K562 (cell line): ENCODE results near the gene FHIT. TPM values are rescaled to one million over a fixed set of nuclear protein-coding genes. Genes with fewer than 3 reads are reported as not detected.

ENCODE experiments used
- ATAC-seq: fragments of 200-7000 bp; cut with Tn5 transposase; 3 replicates; pipeline ENCODE4 v1.9.1; 2020; ENCODE audit warnings: moderate library complexity
- BruUV-seq: library from RNA; stranded (reverse); fragments of 400-500 nt; replicated peaks from 2 replicates; lab custom pipeline; 2021; lab: Mats Ljungman, UMichigan
- CTCF ChIA-PET: fragments of 300-600 bp; formaldehyde crosslinking; extraction: SDS; loops from one replicate; lab custom pipeline; 2021; ENCODE audit warnings: low intra/inter-chr PET ratio; lab: Yijun Ruan, JAX
- POLR2A ChIA-PET: fragments of 300-600, 350-650 bp; sonication (Branson Sonifier 250); formaldehyde crosslinking; extraction: SDS; loops from one replicate; lab custom pipeline; 2021; ENCODE audit warnings: antibody characterized with exemption, inconsistent platforms; lab: Yijun Ruan, JAX
- DNase-seq, 4 experiments: peaks; one replicate each; pipeline versions ENCODE4 v3.0.0 to v3.0.0-alpha.2; 2011 to 2018; ENCODE audit warnings: low spot score in 3 of 4, mixed read lengths in 3 of 4; ENCODE audit errors: extremely low read depth in 1 of 4
- FAIRE-seq: peaks from 2 replicates; lab custom pipeline; 2011; peaks lifted over from hg19 to GRCh38; lab: Jason Lieb, UNC
- H2AFZ ChIP-seq: 2 replicates; pipeline ENCODE4 v1.6.0; 2011; ENCODE audit warnings: low read depth, low read length, control low read depth, inconsistent platforms
- H3K27ac ChIP-seq: fragments of 200-600 bp; 3 replicates; pipeline ENCODE4 v1.8.0; 2011; ENCODE audit warnings: low read depth, mild to moderate bottlenecking, control low read depth, inconsistent platforms, low read length, moderate library complexity, mixed read lengths; ENCODE audit errors: extremely low read depth
- H3K27me3 ChIP-seq, 2 experiments: fragments of 300-600 bp in 1 of 2; 2 replicates in 1 of 2; 3 replicates in 1 of 2; pipeline versions ENCODE4 v1.6.0 to v1.8.0; 2011; ENCODE audit warnings: inconsistent platforms in 2 of 2, low read length in 2 of 2, mild to moderate bottlenecking in 1 of 2, mixed read lengths in 1 of 2, moderate library complexity in 1 of 2; ENCODE audit not compliant: control insufficient read depth in 2 of 2, insufficient read depth in 2 of 2
- H3K36me3 ChIP-seq: fragments of 300-600 bp; 3 replicates; pipeline ENCODE4 v1.8.0; 2011; ENCODE audit warnings: mild to moderate bottlenecking, low read length, inconsistent platforms; ENCODE audit not compliant: control insufficient read depth, insufficient read depth
- H3K4me1 ChIP-seq, 2 experiments: fragments of 200-600 bp in 1 of 2; replicated peaks in 1 of 2; 2 replicates in 1 of 2; 3 replicates in 1 of 2; pipeline versions ENCODE4 v1.5.1 to v1.8.0; 2011; ENCODE audit warnings: inconsistent platforms in 2 of 2, low read length in 2 of 2, mild to moderate bottlenecking in 1 of 2, mixed read lengths in 1 of 2, moderate library complexity in 1 of 2; ENCODE audit not compliant: control insufficient read depth in 2 of 2, insufficient read depth in 2 of 2
- H3K4me2 ChIP-seq: 2 replicates; pipeline ENCODE4 v1.6.1; 2011; ENCODE audit warnings: low read length, control low read depth, inconsistent platforms, mixed read lengths; ENCODE audit not compliant: insufficient read depth
- H3K4me3 ChIP-seq: fragments of 200-600 bp; sonication (generic), shearing (Covaris generic); 2 replicates; pipeline ENCODE4 v1.5.1; 2016; ENCODE audit warnings: control low read depth, inconsistent platforms
- H3K79me2 ChIP-seq: fragments of 200-600 bp; 3 replicates; pipeline ENCODE4 v1.8.0; 2011; ENCODE audit warnings: low read length, inconsistent platforms; ENCODE audit not compliant: control insufficient read depth, insufficient read depth
- H3K9ac ChIP-seq, 2 experiments: 2 replicates each; pipeline versions ENCODE4 v1.6.0 to v1.6.1; 2011; ENCODE audit warnings: low read depth in 2 of 2, low read length in 2 of 2, control low read depth in 1 of 2, inconsistent platforms in 1 of 2, mild to moderate bottlenecking in 1 of 2, mixed read lengths in 1 of 2; ENCODE audit not compliant: insufficient read depth in 1 of 2
- H3K9me1 ChIP-seq: one replicate; pipeline ENCODE4 v1.6.0; 2011; ENCODE audit warnings: inconsistent platforms, mild to moderate bottlenecking, low read length, moderate library complexity; ENCODE audit not compliant: control insufficient read depth, insufficient read depth
- H3K9me3 ChIP-seq: replicated peaks from 2 replicates; pipeline ENCODE4 v1.5.1; 2011; ENCODE audit warnings: low read depth, low read length, inconsistent platforms; ENCODE audit not compliant: control insufficient read depth, insufficient read depth
- H4K20me1 ChIP-seq: replicated peaks from 2 replicates; pipeline ENCODE4 v1.6.1; 2011; ENCODE audit warnings: low read length, inconsistent platforms, mixed read lengths; ENCODE audit not compliant: control insufficient read depth, insufficient read depth
- CBX2 ChIP-seq: fragments of 200-600 bp; sonication (generic); IDR thresholded peaks from one replicate; pipeline ENCODE4 v1.6.1; 2012; ENCODE audit warnings: mild to moderate bottlenecking, low read length, inconsistent platforms; ENCODE audit not compliant: insufficient read depth, poor library complexity, severe bottlenecking
- PRPF4 ChIP-seq: fragments of 200-400 bp; formaldehyde crosslinking; IDR thresholded peaks from one replicate; pipeline ENCODE4 v1.6.1; 2017; ENCODE audit warnings: low read length, low read depth, mild to moderate bottlenecking; ENCODE audit not compliant: insufficient read depth, poor library complexity, severe bottlenecking
- SREBF1 ChIP-seq: fragments of 150-350 bp; IDR thresholded peaks from 2 replicates; pipeline ENCODE4 v1.6.1; 2014; ENCODE audit warnings: antibody characterized with exemption, low read depth, low read length, borderline replicate concordance
- SRSF1 ChIP-seq: fragments of 200-400 bp; formaldehyde crosslinking; IDR thresholded peaks from 2 replicates; pipeline ENCODE4 v1.6.1; 2017; ENCODE audit warnings: mild to moderate bottlenecking, low read depth, low read length, moderate library complexity
- SRSF3 ChIP-seq: fragments of 200-400 bp; formaldehyde crosslinking; IDR thresholded peaks from 2 replicates; pipeline ENCODE4 v1.6.1; 2016; ENCODE audit warnings: mild to moderate bottlenecking, low read length, moderate library complexity; ENCODE audit not compliant: insufficient read depth
- ZNF143 ChIP-seq: sonication (generic); formaldehyde crosslinking; IDR thresholded peaks from 2 replicates; pipeline ENCODE4 v1.9.0; 2022; ENCODE audit warnings: mild to moderate bottlenecking, missing genetic modification reagents
- ZNF3 ChIP-seq: fragments of 250-450 bp; sonication (Bioruptor Pico); IDR thresholded peaks from 2 replicates; pipeline ENCODE4 v1.5.0; 2021; ENCODE audit warnings: mild to moderate bottlenecking, moderate library complexity
- ZNF699 ChIP-seq: fragments of 250-450 bp; sonication (Bioruptor Pico); IDR thresholded peaks from 2 replicates; pipeline ENCODE4 v1.8.0; 2021; ENCODE audit warnings: mild to moderate bottlenecking, moderate library complexity; ENCODE audit not compliant: insufficient replicate concordance
- WGBS: fragments of 100-300 bp; shearing (Covaris generic); methylation state at CpG from one replicate; pipeline ENCODE4 v1.1.6; 2016; ENCODE audit warnings: low coverage, mixed read lengths; ENCODE audit not compliant: insufficient coverage; ENCODE audit errors: missing lambda C conversion rate; 5-methylcytosine and 5-hydroxymethylcytosine counted together
- in situ Hi-C: fragments of 300-500 bp; cut with MboI; formaldehyde crosslinking; loops from 4 replicates; pipeline ENCODE4 v1.15.0; 2018; ENCODE audit warnings: inconsistent platforms, mixed read lengths
- intact Hi-C: fragments of 100-400 bp; cut with micrococcal nuclease; formaldehyde crosslinking; loops from 2 replicates; pipeline ENCODE4 v1.14.2; 2022
- polyA plus RNA-seq, 8 experiments: library from polyadenylated mRNA; depleted of rRNA in 4 of 8; stranded (reverse) in 5 of 8; unstranded in 3 of 8; fragments of >200 nt; fragmentation: Nextera tagmentation in 2 of 8; fragmentation: Illumina TruSeq in 1 of 8; extraction: Ambion mirVana in 2 of 8; extraction: Trizol in 1 of 8; gene quantifications; 2 replicates each; pipeline versions ENCODE4 v1.2.1 to v1.2.3, GENCODE V29; 2011 to 2014; ENCODE audit warnings: inconsistent platforms in 1 of 8, missing spikeins in 1 of 8
- total RNA-seq, 7 experiments: library from RNA; depleted of rRNA in 6 of 7; stranded (reverse); fragments of >200 nt in 6 of 7; fragmentation: Illumina TruSeq in 2 of 7; extraction: Trizol in 2 of 7; gene quantifications; 2 replicates each; pipeline versions ENCODE4 v1.2.1 to v1.2.3, GENCODE V29; 2011 to 2021; ENCODE audit warnings: low replicate concordance in 1 of 7
- TF ChIP-seq, protein P1 (sequence below): fragments of 250-450 bp; sonication (Bioruptor Pico); IDR thresholded peaks from 2 replicates; pipeline ENCODE4 v1.8.0; 2022; ENCODE audit warnings: inconsistent platforms, mild to moderate bottlenecking, moderate library complexity, borderline replicate concordance
- TF ChIP-seq, protein P2 (sequence below): fragments of 450-650 bp; IDR thresholded peaks from 2 replicates; pipeline ENCODE4 v1.7.0; 2016; ENCODE audit warnings: borderline replicate concordance
- TF ChIP-seq, protein P3 (sequence below): sonication (generic); formaldehyde crosslinking; IDR thresholded peaks from 2 replicates; pipeline ENCODE4 v1.8.0; 2022; ENCODE audit warnings: missing genetic modification reagents, mild to moderate bottlenecking, borderline replicate concordance

Gene FHIT
- total and polyA plus RNA-seq, 9 of the 15 experiments (the other 6 are each of a cell fraction or from before 2014, with no cell fraction given) = 1.7 to 9.1 (median 4.3) TPM

DNA sequence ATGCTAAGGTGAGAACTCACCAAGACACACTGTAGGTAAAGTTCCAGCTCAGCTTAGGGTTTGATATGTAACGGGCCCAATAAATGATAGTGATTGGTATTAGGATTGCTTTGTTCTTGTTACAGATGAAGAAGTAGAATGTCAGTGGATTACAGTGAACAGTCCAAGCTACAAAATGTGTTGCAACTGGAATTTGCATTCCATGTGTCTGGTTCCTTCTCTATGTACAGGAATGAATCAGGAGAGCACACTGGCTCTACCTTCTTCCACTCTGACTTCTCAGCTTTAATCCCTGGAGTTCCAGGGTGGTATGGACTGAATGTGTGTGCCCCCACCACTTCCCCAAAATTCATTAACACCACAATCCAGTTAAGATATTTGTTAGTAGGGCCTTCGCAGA is 1471.0 kb downstream of the FHIT start (continued):
- TF ChIP-seq CBX2 = no peak

DNA sequence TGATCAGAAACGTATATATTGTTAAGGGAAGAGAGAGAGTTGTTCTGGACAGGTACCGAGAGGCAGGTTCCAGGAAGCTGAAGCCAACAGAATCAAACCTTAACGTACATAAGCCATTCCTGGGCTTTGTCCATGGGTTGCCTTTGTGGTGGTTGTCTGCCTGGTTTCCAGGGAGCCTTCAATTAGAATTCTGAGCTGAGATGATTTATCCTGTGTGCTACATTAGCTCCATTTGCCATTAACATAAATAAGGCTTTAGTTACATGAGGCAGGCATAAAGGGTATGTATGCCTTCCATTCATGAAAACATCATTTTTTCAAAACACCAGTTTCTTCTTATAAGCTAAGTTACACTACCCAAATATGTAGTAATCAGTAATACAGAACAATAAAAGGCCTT is 1472.0 kb downstream of the FHIT start:
- no peaks in the 10 kb centered on the region for H4K20me1 ChIP-seq
- no peak overlapping the region for H3K9ac ChIP-seq
- no peak for ATAC-seq
- no peak for TF ChIP-seq SRSF1
- no peak for TF ChIP-seq ZNF3
- no peak for TF ChIP-seq SREBF1
- no peak for TF ChIP-seq SRSF3
- TF ChIP-seq, protein P1, sequence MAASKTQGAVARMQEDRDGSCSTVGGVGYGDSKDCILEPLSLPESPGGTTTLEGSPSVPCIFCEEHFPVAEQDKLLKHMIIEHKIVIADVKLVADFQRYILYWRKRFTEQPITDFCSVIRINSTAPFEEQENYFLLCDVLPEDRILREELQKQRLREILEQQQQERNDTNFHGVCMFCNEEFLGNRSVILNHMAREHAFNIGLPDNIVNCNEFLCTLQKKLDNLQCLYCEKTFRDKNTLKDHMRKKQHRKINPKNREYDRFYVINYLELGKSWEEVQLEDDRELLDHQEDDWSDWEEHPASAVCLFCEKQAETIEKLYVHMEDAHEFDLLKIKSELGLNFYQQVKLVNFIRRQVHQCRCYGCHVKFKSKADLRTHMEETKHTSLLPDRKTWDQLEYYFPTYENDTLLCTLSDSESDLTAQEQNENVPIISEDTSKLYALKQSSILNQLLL = no peak
- TF ChIP-seq ZNF699 (CRISPR knock-in tag) = no peak
- no peak for TF ChIP-seq ZNF143 (CRISPR knock-in tag)
- TF ChIP-seq, protein P2, sequence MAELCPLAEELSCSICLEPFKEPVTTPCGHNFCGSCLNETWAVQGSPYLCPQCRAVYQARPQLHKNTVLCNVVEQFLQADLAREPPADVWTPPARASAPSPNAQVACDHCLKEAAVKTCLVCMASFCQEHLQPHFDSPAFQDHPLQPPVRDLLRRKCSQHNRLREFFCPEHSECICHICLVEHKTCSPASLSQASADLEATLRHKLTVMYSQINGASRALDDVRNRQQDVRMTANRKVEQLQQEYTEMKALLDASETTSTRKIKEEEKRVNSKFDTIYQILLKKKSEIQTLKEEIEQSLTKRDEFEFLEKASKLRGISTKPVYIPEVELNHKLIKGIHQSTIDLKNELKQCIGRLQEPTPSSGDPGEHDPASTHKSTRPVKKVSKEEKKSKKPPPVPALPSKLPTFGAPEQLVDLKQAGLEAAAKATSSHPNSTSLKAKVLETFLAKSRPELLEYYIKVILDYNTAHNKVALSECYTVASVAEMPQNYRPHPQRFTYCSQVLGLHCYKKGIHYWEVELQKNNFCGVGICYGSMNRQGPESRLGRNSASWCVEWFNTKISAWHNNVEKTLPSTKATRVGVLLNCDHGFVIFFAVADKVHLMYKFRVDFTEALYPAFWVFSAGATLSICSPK = no peak
- TF ChIP-seq PRPF4 = no peak
- TF ChIP-seq, protein P3, sequence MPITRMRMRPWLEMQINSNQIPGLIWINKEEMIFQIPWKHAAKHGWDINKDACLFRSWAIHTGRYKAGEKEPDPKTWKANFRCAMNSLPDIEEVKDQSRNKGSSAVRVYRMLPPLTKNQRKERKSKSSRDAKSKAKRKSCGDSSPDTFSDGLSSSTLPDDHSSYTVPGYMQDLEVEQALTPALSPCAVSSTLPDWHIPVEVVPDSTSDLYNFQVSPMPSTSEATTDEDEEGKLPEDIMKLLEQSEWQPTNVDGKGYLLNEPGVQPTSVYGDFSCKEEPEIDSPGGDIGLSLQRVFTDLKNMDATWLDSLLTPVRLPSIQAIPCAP (CRISPR knock-in tag) = no peak
- TF ChIP-seq, all 486 proteins: peak for 0
- H3K79me2 ChIP-seq = no peaks in the 10 kb centered on the region
- no peak overlapping the region for H3K4me2 ChIP-seq
- in situ Hi-C loops (no loop called here), intact Hi-C loops (no loop called here)
- H3K4me1 ChIP-seq = no peaks in the 10 kb centered on the region
- no peaks in the 10 kb centered on the region for H3K9me1 ChIP-seq
- BruUV-seq = no TSS peak
- H3K9me3 ChIP-seq = no peaks in the 10 kb centered on the region
- no peak for DNase-seq
- H3K27ac ChIP-seq = no peak overlapping the region
- whole genome bisulfite sequencing = 0% methylated on average over 1 of the region's 3 CpGs
- H2AFZ ChIP-seq = no peak overlapping the region
- ChIA-PET CTCF (no interaction called here), POLR2A (interaction anchor here (0.6 kb wide), 1 partner anchor 258 kb away, joined by 3 read pairs; no protein-coding TSS in a partner anchor)
- FAIRE-seq = no peak
- no peaks in the 10 kb centered on the region for H3K27me3 ChIP-seq
- H3K36me3 ChIP-seq = no peaks in the 10 kb centered on the region
- no peak overlapping the region for H3K4me3 ChIP-seq
